GM18505 (cell line): ENCODE results near the gene QTRT2.

Source experiments
- ATAC-seq: cut with Tn5 transposase; IDR thresholded peaks from one replicate; pipeline ENCODE4 v1.9.1; 2021; ENCODE audit not compliant: unreplicated experiment
- POLR2A ChIP-seq: IDR thresholded peaks from 4 replicates; pipeline ENCODE4 v1.6.1; 2011; ENCODE audit warnings: borderline replicate concordance; ENCODE audit not compliant: insufficient read depth, insufficient read length; ENCODE audit errors: extremely low read depth

The QTRT2 gene

DNA sequence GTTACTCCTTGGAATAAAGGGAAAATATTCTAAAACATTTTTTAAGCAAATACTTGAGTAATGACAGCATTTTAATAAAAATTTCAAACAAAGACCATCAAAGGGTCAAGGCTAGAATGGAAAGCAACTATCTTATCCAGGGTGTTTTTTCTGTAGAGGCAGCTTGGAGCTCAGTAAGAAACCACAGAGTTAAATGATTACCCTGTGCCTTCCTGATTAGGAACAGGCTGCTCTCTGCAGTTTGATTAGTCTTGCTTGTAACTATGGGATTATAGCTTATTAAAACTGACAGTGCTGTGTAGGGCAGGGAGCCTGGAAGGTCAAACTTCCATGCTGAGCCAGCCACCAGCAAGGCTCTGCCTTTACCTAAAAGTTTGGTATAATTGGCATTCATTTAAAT, 33.1 kb downstream of the QTRT2 start:
- TF ChIP-seq POLR2A, result no peak
- ATAC-seq, result no peak

DNA sequence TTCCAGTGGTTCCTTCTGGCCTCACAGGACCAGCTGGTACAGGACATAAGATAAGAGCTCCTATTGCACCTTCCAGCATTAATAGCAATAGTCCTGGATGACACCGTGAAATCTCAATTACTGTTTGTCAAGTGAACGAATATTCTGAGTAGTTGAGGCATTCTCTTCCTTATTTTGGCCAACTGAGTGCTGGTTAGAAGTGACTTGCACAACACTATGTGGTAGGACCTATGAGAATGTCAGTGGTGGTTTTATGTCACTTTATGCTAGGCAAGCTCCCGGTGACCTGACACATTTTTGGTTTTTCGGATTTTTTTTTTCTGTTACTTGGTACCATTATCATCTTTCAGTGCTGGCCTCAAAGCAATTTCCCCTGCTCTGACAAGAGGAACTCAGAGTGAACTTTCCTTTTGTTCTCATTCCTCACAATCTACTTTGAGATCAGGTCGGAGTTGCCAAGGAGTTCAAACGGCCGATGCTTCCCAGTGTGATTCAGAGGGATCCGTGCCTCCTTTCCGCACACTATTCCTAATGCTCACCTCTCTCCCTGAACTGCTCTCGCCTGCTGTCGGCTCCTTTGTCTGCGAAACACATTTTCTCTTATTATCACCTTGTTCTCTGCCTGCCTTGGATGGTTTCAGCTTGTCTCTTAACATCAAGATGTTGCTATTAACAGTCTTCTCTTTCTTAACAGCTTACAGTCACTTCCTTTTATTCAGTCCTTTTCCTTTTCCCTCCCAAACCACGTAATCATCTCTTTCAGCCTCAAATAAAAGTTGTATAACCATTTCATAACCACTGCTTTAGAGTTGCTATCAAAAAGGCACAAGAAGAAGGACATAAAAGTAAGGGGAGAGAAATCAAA, 35.8 kb downstream of the QTRT2 start:
- no peak for ATAC-seq
- no peak for TF ChIP-seq POLR2A

DNA sequence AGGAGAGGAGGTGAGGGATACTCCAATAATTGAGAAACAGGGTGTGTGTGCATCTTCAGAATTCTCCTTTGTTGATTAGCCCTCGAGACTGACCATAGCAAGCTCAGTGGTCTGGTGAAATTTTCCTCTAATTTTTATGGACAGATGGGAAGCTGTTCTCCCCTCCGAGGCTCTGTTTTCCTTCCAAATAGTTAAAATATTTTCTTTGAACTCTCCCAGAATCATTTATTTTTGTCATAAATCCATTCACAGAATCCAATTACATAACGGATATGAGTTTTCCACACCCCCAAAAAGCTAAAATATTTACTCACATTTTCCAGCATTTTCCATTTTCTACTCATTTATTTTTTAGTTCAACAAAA, 36.5 kb downstream of the QTRT2 start:
- no peak for ATAC-seq
- no peak for TF ChIP-seq POLR2A

DNA sequence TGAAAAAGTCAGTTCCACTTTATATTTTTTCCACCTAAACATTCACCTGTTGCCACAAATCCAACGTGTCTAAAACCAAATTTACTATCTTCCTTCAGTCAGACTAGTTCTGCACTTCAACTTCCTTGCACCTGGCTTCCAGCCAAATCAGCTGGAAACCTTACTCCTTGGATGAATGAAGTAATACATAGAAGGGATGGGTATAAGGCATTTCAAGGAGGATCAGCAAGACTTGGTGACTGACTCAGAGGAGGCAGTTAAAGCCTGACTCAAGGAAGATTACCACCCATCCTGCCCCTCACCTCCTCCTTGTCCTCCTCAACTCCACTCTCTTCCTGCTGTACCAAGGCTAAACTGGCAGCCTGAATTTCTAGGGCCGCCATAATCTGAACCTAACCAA, 37.1 kb downstream of the QTRT2 start:
- TF ChIP-seq POLR2A, result no peak
- no peak for ATAC-seq

DNA sequence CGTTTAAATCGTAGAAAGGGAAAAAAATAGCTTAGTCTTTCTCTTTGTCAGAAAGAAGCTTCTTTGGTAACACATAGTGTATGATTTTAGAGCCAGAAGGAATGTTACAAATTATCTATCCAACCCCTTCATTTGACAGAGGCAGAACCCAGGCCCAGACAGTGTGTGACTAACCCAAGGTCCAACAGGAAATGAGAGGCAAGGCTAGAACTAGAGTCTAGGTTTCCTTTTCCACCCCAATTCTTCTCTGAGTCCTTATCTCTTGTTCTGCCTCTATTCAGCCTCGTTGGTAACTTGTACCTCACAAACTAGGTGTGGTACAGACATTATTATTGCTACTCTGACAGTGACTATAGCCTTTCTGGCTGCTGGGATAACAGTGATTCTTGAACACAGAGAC, 39.3 kb downstream of the QTRT2 start:
- no peak for TF ChIP-seq POLR2A
- ATAC-seq, result no peak

DNA sequence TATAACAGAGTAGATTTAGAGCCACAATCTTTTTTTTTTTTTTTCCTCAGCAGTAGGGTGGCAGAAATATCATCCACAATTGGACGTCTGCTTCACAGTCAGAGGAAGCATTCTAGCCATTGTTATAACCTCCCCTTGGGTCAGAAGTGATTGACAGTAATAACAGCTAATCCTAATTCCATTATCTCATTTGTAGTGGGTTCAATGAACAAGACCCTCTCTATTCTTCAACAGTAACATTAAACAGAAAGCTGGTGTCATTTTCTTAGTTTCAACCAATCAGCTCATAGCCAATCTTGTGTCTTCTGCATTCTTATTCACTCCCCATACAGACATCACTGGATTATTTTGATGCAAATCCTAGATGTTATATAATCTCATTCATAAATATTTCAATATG, 44.6 kb downstream of the QTRT2 start:
- no peak for TF ChIP-seq POLR2A
- ATAC-seq, result no peak

DNA sequence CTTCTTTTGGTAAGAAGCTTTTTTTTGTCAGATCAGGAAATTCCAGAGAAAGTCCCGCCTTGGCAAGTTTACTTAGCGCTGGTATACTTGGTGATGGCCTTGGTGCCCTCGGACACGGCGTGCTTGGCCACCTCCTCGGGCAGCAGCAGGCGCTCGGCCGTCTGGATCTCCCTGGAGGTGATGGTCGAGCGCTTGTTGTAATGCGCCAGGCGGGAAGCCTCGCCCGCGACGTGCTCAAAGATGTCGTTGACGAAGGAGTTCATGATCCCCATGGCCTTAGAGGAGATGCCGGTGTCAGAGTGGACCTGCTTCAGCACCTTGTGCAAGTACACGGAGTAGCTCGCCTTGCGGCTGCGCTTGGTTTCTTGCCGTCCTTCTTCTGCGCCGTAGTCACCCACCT, 46.6 kb downstream of the QTRT2 start:
- no peak for ATAC-seq

DNA sequence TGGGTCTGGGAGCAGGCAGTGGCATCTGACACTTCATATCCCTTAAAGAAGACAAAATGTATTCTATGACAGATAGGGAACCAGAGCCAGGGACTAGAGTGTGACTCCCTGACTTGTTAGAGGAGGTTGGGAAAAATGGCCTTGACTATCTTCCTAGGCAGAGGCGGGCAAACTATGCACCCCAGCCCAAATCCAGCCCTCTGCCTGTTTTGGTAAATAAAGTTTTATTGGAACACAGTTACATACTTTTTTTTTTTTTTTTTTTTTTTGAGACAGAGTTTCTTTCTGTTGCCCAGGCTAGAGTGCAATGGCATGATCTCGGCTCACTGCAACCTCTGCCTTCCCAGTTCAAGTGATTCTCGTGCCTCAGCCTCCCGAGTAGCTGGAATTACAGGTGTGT, 47.3 kb downstream of the QTRT2 start:
- ATAC-seq, result no peak
- no peak for TF ChIP-seq POLR2A

More for the DNA sequence above, 46.6 kb downstream of the QTRT2 start:
- no peak for TF ChIP-seq POLR2A

DNA sequence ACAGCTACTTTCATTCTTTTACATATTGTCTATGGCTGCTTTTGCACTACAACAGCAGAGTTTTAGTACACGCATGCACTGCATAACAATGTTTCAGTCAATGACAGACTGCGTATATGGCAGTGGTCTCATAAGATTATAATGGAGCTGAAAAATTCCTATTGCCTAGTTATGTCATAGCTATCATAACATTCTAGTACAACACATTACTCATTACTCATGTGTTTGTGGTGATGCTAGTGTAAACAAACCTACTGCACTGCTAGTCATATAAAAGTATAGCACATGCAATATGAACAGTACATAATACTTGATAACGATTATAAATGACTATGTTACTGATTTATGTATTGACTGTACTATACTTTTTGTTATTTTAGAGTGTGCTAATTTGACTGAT, 47.9 kb downstream of the QTRT2 start:
- no peak for TF ChIP-seq POLR2A
- ATAC-seq, result no peak

DNA sequence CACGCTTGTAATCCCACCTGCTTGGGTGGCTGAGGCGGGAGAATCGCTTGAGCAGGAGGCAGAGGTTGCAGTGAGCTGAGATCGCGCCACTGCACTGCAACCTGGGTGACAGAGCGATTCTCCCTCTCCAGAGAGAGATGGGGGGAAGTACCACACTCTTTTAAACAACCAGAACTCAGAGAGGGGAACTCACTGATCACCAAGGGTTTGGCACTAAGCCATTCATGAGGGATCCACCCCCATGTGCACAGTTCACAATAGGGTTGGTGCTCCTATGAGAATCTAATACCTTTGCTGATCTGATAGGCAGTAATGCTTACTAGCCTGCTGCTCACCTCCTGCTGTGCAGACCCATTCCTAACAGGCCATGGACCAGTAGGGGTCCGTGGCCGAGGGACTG, 51.6 kb downstream of the QTRT2 start:
- no peak for ATAC-seq
- no peak for TF ChIP-seq POLR2A

DNA sequence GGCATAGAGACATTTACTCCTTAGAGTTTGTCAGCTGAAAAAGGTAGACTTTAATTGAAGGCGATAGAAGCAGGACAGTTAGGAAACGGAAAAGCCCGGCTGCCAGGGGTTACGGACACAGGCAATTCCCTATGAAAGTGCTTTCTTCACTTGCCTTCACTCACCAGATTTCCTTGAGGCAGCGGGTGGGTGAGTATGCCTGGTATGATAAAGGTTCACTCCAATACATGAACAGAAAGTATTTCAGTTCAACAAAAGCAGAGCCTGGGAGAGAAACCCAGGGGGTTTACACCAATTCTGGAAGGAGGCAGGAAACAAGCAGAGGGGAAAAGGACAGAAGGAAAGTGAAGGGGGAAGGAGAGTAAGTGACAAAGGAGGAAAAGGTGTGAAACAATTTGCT, 53.9 kb downstream of the QTRT2 start:
- no peak for ATAC-seq
- no peak for TF ChIP-seq POLR2A

DNA sequence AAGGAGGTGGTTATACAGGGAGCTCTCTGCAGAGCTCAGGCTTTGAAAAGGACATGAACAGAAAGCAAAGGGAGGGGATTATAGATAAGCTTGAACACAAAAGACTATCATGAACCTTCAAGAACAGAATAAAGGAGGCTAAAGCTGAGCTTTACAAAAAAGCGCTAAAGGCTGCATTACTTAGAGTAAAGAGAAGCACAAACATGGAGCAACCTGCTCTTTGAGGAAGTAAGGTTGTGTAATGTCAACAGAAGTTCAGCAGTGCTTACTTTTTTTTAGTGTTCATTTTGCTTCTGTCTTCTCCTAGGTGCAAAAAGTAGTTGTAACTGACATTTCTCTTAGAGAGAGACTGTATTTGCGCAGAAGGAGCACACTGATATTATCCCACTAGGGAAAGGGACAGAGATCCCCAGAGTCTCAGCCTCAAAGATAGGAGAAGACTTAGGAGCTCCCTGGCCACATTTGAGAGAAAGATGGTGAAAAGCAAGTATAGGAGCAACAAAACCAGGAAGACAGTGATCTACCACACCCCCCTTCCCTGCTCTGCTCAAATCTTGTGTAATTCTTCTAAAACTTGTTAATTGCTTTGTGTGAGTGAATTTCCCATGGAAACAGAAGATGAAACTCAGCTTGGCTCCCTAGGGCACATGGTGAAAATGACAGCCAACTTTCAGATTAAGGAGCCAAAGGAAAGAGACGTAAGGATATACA, 54.7 kb downstream of the QTRT2 start:
- ATAC-seq, result no peak
- TF ChIP-seq POLR2A, result no peak

DNA sequence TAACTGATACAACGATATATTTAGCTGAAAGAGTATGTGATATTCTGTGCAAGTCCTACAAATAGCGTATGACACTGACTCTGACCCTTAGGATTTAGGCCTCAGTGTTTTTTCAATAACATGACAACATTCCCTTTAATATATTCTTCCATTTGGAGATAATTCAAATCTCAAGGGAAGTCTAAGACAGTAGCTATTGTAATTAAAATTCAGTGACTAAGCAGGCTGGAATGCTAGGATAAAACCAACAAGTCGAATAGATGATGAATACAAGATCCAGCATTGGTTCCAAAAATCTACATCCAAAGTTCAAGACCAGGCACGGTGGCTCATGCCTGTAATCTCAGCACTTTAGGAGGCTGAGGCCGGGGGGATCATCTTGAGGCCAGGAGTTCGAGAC, 56.2 kb downstream of the QTRT2 start:
- TF ChIP-seq POLR2A, result no peak
- ATAC-seq, result no peak

DNA sequence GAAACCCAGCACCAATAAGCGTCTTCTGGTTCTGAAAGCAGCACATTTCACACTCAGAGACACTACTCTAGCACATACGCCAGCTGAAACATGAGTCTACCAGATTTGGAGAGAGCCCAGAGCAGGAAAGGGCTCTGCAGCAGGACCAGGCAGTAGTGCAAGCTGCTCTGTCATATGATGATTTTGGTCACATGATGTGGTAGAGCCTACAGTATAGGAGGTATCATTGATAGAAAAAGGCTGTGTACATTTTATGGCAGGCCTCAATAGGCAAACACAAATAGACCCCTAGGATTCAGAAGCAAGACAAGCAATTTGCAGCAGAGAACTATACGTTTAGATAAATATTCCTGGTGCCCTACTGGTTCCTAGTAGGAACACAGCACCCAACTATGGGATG, 58.2 kb downstream of the QTRT2 start:
- ATAC-seq, result no peak

More for the DNA sequence above, 58.2 kb downstream of the QTRT2 start:
- TF ChIP-seq POLR2A, result no peak
